Measurements from ENCODE around the gene CACNB4.
A peak's percentile ranks its signal among the peaks of the same experiment; 100 is the strongest.
"Not testable (repeated sequence)": the region's sequence is repeated elsewhere in the genome, so short reads cannot be mapped to it uniquely, and the experiment has no call there.

The CACNB4 gene

GRCh38 chr2:152049541-152049940 lies 49.3 kb downstream of the CACNB4 start:
- DNase-seq = no peak

GRCh38 chr2:152047824-152048471 lies 50.9 kb downstream of the CACNB4 start:
- DNase-seq = no peak

GRCh38 chr2:152046940-152047339 lies 51.9 kb downstream of the CACNB4 start:
- no peak for DNase-seq

- DNase-seq = peak; percentile 32
Measured at GRCh38 chr2:152042636-152043615, 55.9 kb downstream of the CACNB4 start.

GRCh38 chr2:152038441-152038958 lies 60.3 kb downstream of the CACNB4 start:
- DNase-seq = peak; percentile 45

GRCh38 chr2:152037743-152038435 lies 61.0 kb downstream of the CACNB4 start:
- peak; percentile 82 for DNase-seq

GRCh38 chr2:152036611-152037469 lies 62.0 kb downstream of the CACNB4 start:
- peak; percentile 76 for DNase-seq

- no peak for DNase-seq
Measured at GRCh38 chr2:152034257-152034801, 64.5 kb downstream of the CACNB4 start.

- DNase-seq = no peak
Measured at GRCh38 chr2:152033011-152033925, 65.6 kb downstream of the CACNB4 start.

GRCh38 chr2:152031747-152032306 lies 67.0 kb downstream of the CACNB4 start:
- DNase-seq = no peak

- DNase-seq = not testable (repeated sequence)
Measured at GRCh38 chr2:152030596-152031328, 68.1 kb downstream of the CACNB4 start.

- no peak for DNase-seq
Measured at GRCh38 chr2:152028182-152028862, 70.5 kb downstream of the CACNB4 start.

GRCh38 chr2:152025678-152026287 lies 73.1 kb downstream of the CACNB4 start:
- DNase-seq = peak; percentile 79

GRCh38 chr2:152024477-152024876 lies 74.4 kb downstream of the CACNB4 start:
- no peak for DNase-seq

GRCh38 chr2:152022090-152022489 lies 76.8 kb downstream of the CACNB4 start:
- DNase-seq = no peak

GRCh38 chr2:152021001-152021400 lies 77.8 kb downstream of the CACNB4 start:
- not testable (repeated sequence) for DNase-seq

GRCh38 chr2:152019732-152020131 lies 79.1 kb downstream of the CACNB4 start:
- DNase-seq = no peak

Measured in right hindlimb (tissue), 1 donor.